IMR-90 (cell line): Measurements from ENCODE around the gene KIF3A. TPM values are rescaled to one million over a fixed set of nuclear protein-coding genes. Genes with fewer than 3 reads are reported as not detected.

Experiments used
- ATAC-seq: fragments of 200-7000 bp; cut with Tn5 transposase; 2 replicates; pipeline ENCODE4 v1.9.1; 2020; ENCODE audit warnings: low read depth, mild to moderate bottlenecking, moderate library complexity
- BruUV-seq: library from RNA; stranded (reverse); fragments of 400-500 nt; replicated peaks from 2 replicates; lab custom pipeline; 2021; lab: Mats Ljungman, UMichigan
- CTCF ChIA-PET: fragments of 300-600 bp; formaldehyde crosslinking; extraction: SDS; loops from one replicate; lab custom pipeline; 2021; ENCODE audit warnings: antibody characterized with exemption; lab: Yijun Ruan, JAX
- POLR2A ChIA-PET: fragments of 300-600 bp; sonication (Branson Sonifier 250); formaldehyde crosslinking; loops from one replicate; lab custom pipeline; 2022; ENCODE audit warnings: antibody characterized with exemption; ENCODE audit not compliant: unreplicated experiment; lab: Charles Lee
- DNase-seq: peaks from one replicate; pipeline ENCODE4 v3.0.0; 2013
- H2AFZ ChIP-seq: replicated peaks from 2 replicates; pipeline ENCODE3; 2013; ENCODE audit warnings: low read length, mild to moderate bottlenecking; ENCODE audit not compliant: poor library complexity
- H2AK5ac ChIP-seq: 2 replicates; pipeline ENCODE4 v1.6.1; 2013; ENCODE audit warnings: low read depth, low read length, inconsistent platforms
- H2AK9ac ChIP-seq: replicated peaks from 2 replicates; pipeline ENCODE3; 2013; ENCODE audit warnings: mild to moderate bottlenecking, low read depth, low read length, moderate library complexity; ENCODE audit not compliant: poor library complexity
- H2BK120ac ChIP-seq: 2 replicates; pipeline ENCODE4 v1.6.1; 2013; ENCODE audit warnings: low read depth, low read length, inconsistent platforms
- H2BK15ac ChIP-seq: 3 replicates; pipeline ENCODE4 v1.6.1; 2013; ENCODE audit warnings: low read depth, low read length, inconsistent platforms
- H2BK20ac ChIP-seq: 2 replicates; pipeline ENCODE4 v1.6.1; 2013; ENCODE audit warnings: low read depth, mild to moderate bottlenecking, inconsistent platforms, low read length, moderate library complexity
- H2BK5ac ChIP-seq: 2 replicates; pipeline ENCODE4 v1.6.1; 2013; ENCODE audit warnings: mild to moderate bottlenecking, low read depth, low read length, inconsistent platforms; ENCODE audit not compliant: poor library complexity, severe bottlenecking
- H3K14ac ChIP-seq: replicated peaks from 2 replicates; pipeline ENCODE4 v1.6.1; 2013; ENCODE audit warnings: low read depth, low read length, inconsistent platforms
- H3K18ac ChIP-seq: 2 replicates; pipeline ENCODE4 v1.6.1; 2013; ENCODE audit warnings: low read depth, low read length, control low read depth
- H3K23ac ChIP-seq: 2 replicates; pipeline ENCODE4 v1.6.1; 2013; ENCODE audit warnings: low read depth, low read length, inconsistent platforms
- H3K27ac ChIP-seq: 2 replicates; pipeline ENCODE4 v1.5.1; 2013; ENCODE audit warnings: mild to moderate bottlenecking, control low read depth, low read length; ENCODE audit not compliant: insufficient read depth
- H3K27me3 ChIP-seq: 2 replicates; pipeline ENCODE4 v1.6.1; 2013; ENCODE audit warnings: low read length; ENCODE audit not compliant: control insufficient read depth, insufficient read depth
- H3K36me3 ChIP-seq: 2 replicates; pipeline ENCODE4 v1.6.1; 2013; ENCODE audit warnings: low read length, mixed read lengths; ENCODE audit not compliant: control insufficient read depth, insufficient read depth
- H3K4ac ChIP-seq: 2 replicates; pipeline ENCODE4 v1.6.1; 2013; ENCODE audit warnings: low read depth, low read length, inconsistent platforms
- H3K4me1 ChIP-seq: 2 replicates; pipeline ENCODE4 v1.6.1; 2013; ENCODE audit warnings: low read length, mixed read lengths; ENCODE audit not compliant: control insufficient read depth, insufficient read depth
- H3K4me2 ChIP-seq: 2 replicates; pipeline ENCODE4 v1.6.1; 2013; ENCODE audit warnings: low read depth, mild to moderate bottlenecking, control low read depth, low read length, moderate library complexity
- H3K4me3 ChIP-seq: 2 replicates; pipeline ENCODE4 v1.5.1; 2013; ENCODE audit warnings: low read depth, mild to moderate bottlenecking, control low read depth, low read length, moderate library complexity; ENCODE audit not compliant: insufficient read depth
- H3K56ac ChIP-seq: 2 replicates; pipeline ENCODE4 v1.6.1; 2013; ENCODE audit warnings: low read length, inconsistent platforms; ENCODE audit not compliant: insufficient read depth; ENCODE audit errors: extremely low read depth
- H3K79me1 ChIP-seq, 2 experiments: 2 replicates each; pipeline ENCODE4 v1.6.1; 2013; ENCODE audit warnings: low read length in 2 of 2, inconsistent platforms in 1 of 2, low read depth in 1 of 2
- H3K9ac ChIP-seq: 2 replicates; pipeline ENCODE4 v1.6.1; 2013; ENCODE audit warnings: low read depth, low read length, control low read depth
- H3K9me1 ChIP-seq: 2 replicates; pipeline ENCODE4 v1.6.1; 2013; ENCODE audit warnings: low read length, inconsistent platforms; ENCODE audit not compliant: insufficient read depth
- H3K9me3 ChIP-seq: 2 replicates; pipeline ENCODE4 v1.6.1; 2013; ENCODE audit warnings: low read length; ENCODE audit not compliant: control insufficient read depth, insufficient read depth
- H4K20me1 ChIP-seq: 2 replicates; pipeline ENCODE4 v1.6.1; 2013; ENCODE audit warnings: low read length, inconsistent platforms; ENCODE audit not compliant: insufficient read depth
- H4K5ac ChIP-seq: 2 replicates; pipeline ENCODE4 v1.6.1; 2013; ENCODE audit warnings: mild to moderate bottlenecking, low read depth, low read length, control low read depth
- H4K8ac ChIP-seq, 2 experiments: 2 replicates each; pipeline ENCODE4 v1.6.1; 2013; ENCODE audit warnings: low read depth in 2 of 2, low read length in 2 of 2, control low read depth in 1 of 2, inconsistent platforms in 1 of 2
- H4K91ac ChIP-seq: 2 replicates; pipeline ENCODE4 v1.6.1; 2013; ENCODE audit warnings: low read depth, low read length, inconsistent platforms; ENCODE audit not compliant: insufficient read depth
- CEBPB ChIP-seq: IDR thresholded peaks from 2 replicates; pipeline ENCODE4 v1.6.1; 2012; ENCODE audit warnings: low read depth, low read length, improper control_type of control experiment
- CHD1 ChIP-seq: IDR thresholded peaks from 2 replicates; pipeline ENCODE4 v1.6.1; 2012; ENCODE audit warnings: low read depth, low read length, improper control_type of control experiment
- ELK1 ChIP-seq: fragments of 150-350 bp; IDR thresholded peaks from 2 replicates; pipeline ENCODE4 v1.6.1; 2016; ENCODE audit warnings: low read depth, mild to moderate bottlenecking, low read length, moderate library complexity, borderline replicate concordance
- FOS ChIP-seq: fragments of 150-350 bp; IDR thresholded peaks from 2 replicates; pipeline ENCODE4 v1.6.1; 2016; ENCODE audit warnings: low read depth, low read length
- MAFK ChIP-seq: IDR thresholded peaks from 2 replicates; pipeline ENCODE4 v1.6.1; 2012; ENCODE audit warnings: low read depth, low read length, improper control_type of control experiment
- MAZ ChIP-seq: IDR thresholded peaks from 2 replicates; pipeline ENCODE4 v1.6.1; 2012; ENCODE audit warnings: low read depth, mild to moderate bottlenecking, low read length, improper control_type of control experiment, moderate library complexity, borderline replicate concordance
- MXI1 ChIP-seq: IDR thresholded peaks from 2 replicates; pipeline ENCODE4 v1.6.1; 2012; ENCODE audit warnings: low read depth, mild to moderate bottlenecking, low read length, moderate library complexity, borderline replicate concordance
- POLR2A ChIP-seq: IDR thresholded peaks from 2 replicates; pipeline ENCODE4 v1.6.1; 2012; ENCODE audit warnings: mild to moderate bottlenecking, low read depth, low read length
- RAD21 ChIP-seq: IDR thresholded peaks from 2 replicates; pipeline ENCODE4 v1.6.1; 2012; ENCODE audit warnings: low read length, improper control_type of control experiment
- SMC3 ChIP-seq: fragments of 150-350 bp; IDR thresholded peaks from 2 replicates; pipeline ENCODE4 v1.6.1; 2016; ENCODE audit warnings: low read depth, mild to moderate bottlenecking, antibody characterized with exemption, low read length, moderate library complexity
- dilution Hi-C: fragments of 300-500 bp; cut with HindIII; formaldehyde crosslinking; loops from one replicate; pipeline ENCODE4 v1.14.3; 2018; ENCODE audit warnings: low sequenced_read_pairs; ENCODE audit not compliant: unreplicated experiment
- in situ Hi-C: fragments of 300-500 bp; cut with MboI; formaldehyde crosslinking; loops from 3 replicates; pipeline ENCODE4 v1.14.3; 2019; ENCODE audit warnings: low sequenced_read_pairs, inconsistent platforms, mixed read lengths
- intact Hi-C: fragments of 100-400 bp; cut with micrococcal nuclease; formaldehyde crosslinking; loops from 2 replicates; pipeline ENCODE4 v1.10.0; 2022
- polyA plus RNA-seq, 3 experiments: library from polyadenylated mRNA; depleted of rRNA; stranded (reverse); fragments of >200 nt; gene quantifications; 2 replicates each; pipeline ENCODE4 v1.2.3, GENCODE V29; 2012; ENCODE audit warnings: low replicate concordance in 1 of 3
- total RNA-seq: library from RNA; depleted of rRNA; stranded (reverse); fragments of >200 nt; gene quantifications from 2 replicates; pipeline ENCODE4 v1.2.3, GENCODE V29; 2012
- TF ChIP-seq, protein P1 (sequence below): fragments of 150-350 bp; IDR thresholded peaks from 2 replicates; pipeline ENCODE4 v1.6.1; 2017; ENCODE audit warnings: mild to moderate bottlenecking, antibody characterized with exemption, low read length, low read depth
- TF ChIP-seq, protein P2 (sequence below): conservative IDR thresholded peaks from 2 replicates; pipeline ENCODE4 v1.5.1; 2012; ENCODE audit warnings: mild to moderate bottlenecking, low read depth, low read length, improper control_type of control experiment

KIF3A gene
- total and polyA plus RNA-seq, 2 of the 4 experiments (the other 2 are of a cell fraction), result 4.3 to 4.5 TPM

DNA sequence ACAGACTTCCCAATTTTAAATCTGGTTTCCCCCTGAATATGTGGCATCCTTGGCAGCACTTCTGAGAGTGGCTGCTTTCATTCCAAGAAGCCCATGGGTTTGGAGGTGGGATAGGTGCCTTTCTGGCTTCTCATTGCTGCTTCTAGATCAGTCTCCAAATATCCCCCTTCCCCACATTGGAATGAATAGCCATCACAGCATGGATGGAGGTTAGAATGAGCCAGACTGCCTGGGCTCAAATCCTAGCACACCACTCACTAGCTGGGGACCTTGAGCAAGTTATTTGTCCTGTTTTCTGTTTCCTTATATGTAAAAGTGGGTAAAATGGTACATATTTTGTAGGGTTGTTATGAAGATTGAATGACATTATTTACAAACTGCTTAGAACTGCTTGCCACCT lies 93.2 kb downstream of the KIF3A start:
- H3K79me1 ChIP-seq, result no peaks in the 10 kb centered on the region
- TF ChIP-seq MXI1, result no peak
- TF ChIP-seq MAZ, result no peak
- TF ChIP-seq POLR2A, result no peak
- no peak for TF ChIP-seq FOS
- TF ChIP-seq CEBPB, result no peak
- no peak for TF ChIP-seq CHD1
- TF ChIP-seq RAD21, result no peak
- TF ChIP-seq ELK1, result no peak
- no peak for TF ChIP-seq MAFK
- TF ChIP-seq, protein P1, sequence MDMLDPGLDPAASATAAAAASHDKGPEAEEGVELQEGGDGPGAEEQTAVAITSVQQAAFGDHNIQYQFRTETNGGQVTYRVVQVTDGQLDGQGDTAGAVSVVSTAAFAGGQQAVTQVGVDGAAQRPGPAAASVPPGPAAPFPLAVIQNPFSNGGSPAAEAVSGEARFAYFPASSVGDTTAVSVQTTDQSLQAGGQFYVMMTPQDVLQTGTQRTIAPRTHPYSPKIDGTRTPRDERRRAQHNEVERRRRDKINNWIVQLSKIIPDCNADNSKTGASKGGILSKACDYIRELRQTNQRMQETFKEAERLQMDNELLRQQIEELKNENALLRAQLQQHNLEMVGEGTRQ, result no peak
- no peak for TF ChIP-seq SMC3
- TF ChIP-seq, protein P2, sequence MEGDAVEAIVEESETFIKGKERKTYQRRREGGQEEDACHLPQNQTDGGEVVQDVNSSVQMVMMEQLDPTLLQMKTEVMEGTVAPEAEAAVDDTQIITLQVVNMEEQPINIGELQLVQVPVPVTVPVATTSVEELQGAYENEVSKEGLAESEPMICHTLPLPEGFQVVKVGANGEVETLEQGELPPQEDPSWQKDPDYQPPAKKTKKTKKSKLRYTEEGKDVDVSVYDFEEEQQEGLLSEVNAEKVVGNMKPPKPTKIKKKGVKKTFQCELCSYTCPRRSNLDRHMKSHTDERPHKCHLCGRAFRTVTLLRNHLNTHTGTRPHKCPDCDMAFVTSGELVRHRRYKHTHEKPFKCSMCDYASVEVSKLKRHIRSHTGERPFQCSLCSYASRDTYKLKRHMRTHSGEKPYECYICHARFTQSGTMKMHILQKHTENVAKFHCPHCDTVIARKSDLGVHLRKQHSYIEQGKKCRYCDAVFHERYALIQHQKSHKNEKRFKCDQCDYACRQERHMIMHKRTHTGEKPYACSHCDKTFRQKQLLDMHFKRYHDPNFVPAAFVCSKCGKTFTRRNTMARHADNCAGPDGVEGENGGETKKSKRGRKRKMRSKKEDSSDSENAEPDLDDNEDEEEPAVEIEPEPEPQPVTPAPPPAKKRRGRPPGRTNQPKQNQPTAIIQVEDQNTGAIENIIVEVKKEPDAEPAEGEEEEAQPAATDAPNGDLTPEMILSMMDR, result no peak
- H3K4me1 ChIP-seq, result no peaks in the 10 kb centered on the region
- no peaks in the 10 kb centered on the region for H3K27me3 ChIP-seq
- no peak overlapping the region for H2BK20ac ChIP-seq
- no peaks in the 10 kb centered on the region for H4K20me1 ChIP-seq
- BruUV-seq, result no TSS peak
- no peak overlapping the region for H3K9ac ChIP-seq
- H3K56ac ChIP-seq, result no peak overlapping the region
- dilution Hi-C loops, result no loop called here
- no peak overlapping the region for H2AK9ac ChIP-seq
- no peak overlapping the region for H3K23ac ChIP-seq
- no peak for DNase-seq
- POLR2A ChIA-PET, result no interaction called here
- no peak overlapping the region for H2BK5ac ChIP-seq
- no peak overlapping the region for H3K4ac ChIP-seq
- H3K14ac ChIP-seq, result no peak overlapping the region
- in situ Hi-C loops, result no loop called here
- ATAC-seq, result no peak
- peaks cover 20% of the 10 kb centered on the region for H3K36me3 ChIP-seq
- no peaks in the 10 kb centered on the region; the same call in 1 of the 2 replicates for H3K9me1 ChIP-seq
- no peak overlapping the region for H2BK120ac ChIP-seq
- CTCF ChIA-PET, result no interaction called here
- H4K91ac ChIP-seq, result no peak overlapping the region
- H2AFZ ChIP-seq, result no peak overlapping the region
- H3K27ac ChIP-seq, result no peak overlapping the region
- peaks cover 4% of the 10 kb centered on the region; the same call in 1 of the 2 replicates for H3K9me3 ChIP-seq
- no peak overlapping the region for H4K5ac ChIP-seq
- no peak overlapping the region for H4K8ac ChIP-seq
- H3K4me3 ChIP-seq, result no peak overlapping the region
- intact Hi-C loops, result no loop called here
- H3K4me2 ChIP-seq, result no peak overlapping the region
- H3K18ac ChIP-seq, result no peak overlapping the region
- no peak overlapping the region for H2BK15ac ChIP-seq
- no peak overlapping the region for H2AK5ac ChIP-seq
